CD14-positive monocyte (primary cell): Measurements from ENCODE around the gene PGLYRP2. TPM values are rescaled to one million over a fixed set of nuclear protein-coding genes. Genes with fewer than 3 reads are reported as not detected.

ENCODE experiments used
- DNase-seq, 3 donors: peaks; one replicate each; pipeline ENCODE4 v3.0.0-alpha.2; 2011 to 2022
- H2AFZ ChIP-seq: 2 replicates; pipeline ENCODE4 v1.6.0; 2012; ENCODE audit warnings: mild to moderate bottlenecking, low read depth, low read length, inconsistent platforms; ENCODE audit not compliant: insufficient read depth, poor library complexity, severe bottlenecking
- H3K27ac ChIP-seq, 2 donors: 1 replicate in 1 of 2; 2 replicates in 1 of 2; pipeline ENCODE4 v1.5.1; 2012 to 2013; ENCODE audit warnings: low read length in 2 of 2, control low read depth in 1 of 2, inconsistent platforms in 1 of 2, low read depth in 1 of 2, mild to moderate bottlenecking in 1 of 2
- H3K27me3 ChIP-seq, 2 donors: one replicate each; pipeline versions ENCODE4 v1.6.0 to v1.6.1; 2011 to 2013; ENCODE audit warnings: low read length in 2 of 2; ENCODE audit not compliant: control insufficient read depth in 2 of 2, insufficient read depth in 2 of 2
- H3K36me3 ChIP-seq, 2 donors: replicated peaks in 1 of 2; 1 replicate in 1 of 2; 2 replicates in 1 of 2; pipeline versions ENCODE4 v1.5.1 to v1.6.1; 2012 to 2013; ENCODE audit warnings: low read length in 2 of 2, control low read depth in 1 of 2, inconsistent platforms in 1 of 2, mild to moderate bottlenecking in 1 of 2; ENCODE audit not compliant: insufficient read depth in 2 of 2, control insufficient read depth in 1 of 2
- H3K4me1 ChIP-seq, 2 donors: 1 replicate in 1 of 2; 2 replicates in 1 of 2; pipeline versions ENCODE4 v1.5.1 to v1.6.1; 2012 to 2013; ENCODE audit warnings: low read length in 2 of 2, control low read depth in 1 of 2, inconsistent platforms in 1 of 2, mild to moderate bottlenecking in 1 of 2, moderate library complexity in 1 of 2; ENCODE audit not compliant: insufficient read depth in 2 of 2, control insufficient read depth in 1 of 2
- H3K4me2 ChIP-seq: replicated peaks from 2 replicates; pipeline ENCODE3; 2012; ENCODE audit warnings: low read length, moderate library complexity, mild to moderate bottlenecking; ENCODE audit not compliant: poor library complexity, severe bottlenecking; ENCODE audit errors: extremely low read depth
- H3K4me3 ChIP-seq, 3 experiments: fragments of 200-600 bp in 1 of 3; sonication (generic) in 1 of 3; replicated peaks in 1 of 3; 1 replicate in 2 of 3; 2 replicates in 1 of 3; pipeline ENCODE4 v1.5.1; 2011 to 2013; ENCODE audit warnings: low read length in 3 of 3, mild to moderate bottlenecking in 3 of 3, control low read depth in 2 of 3, low read depth in 2 of 3, inconsistent platforms in 1 of 3, moderate library complexity in 1 of 3
- H3K79me2 ChIP-seq: 2 replicates; pipeline ENCODE4 v1.6.0; 2012; ENCODE audit warnings: mild to moderate bottlenecking, control low read depth, inconsistent platforms, low read length, moderate library complexity; ENCODE audit not compliant: insufficient read depth
- H3K9ac ChIP-seq: 2 replicates; pipeline ENCODE4 v1.6.0; 2017; ENCODE audit warnings: low read length, mild to moderate bottlenecking; ENCODE audit not compliant: insufficient read depth, poor library complexity, severe bottlenecking
- H3K9me3 ChIP-seq, 2 donors: replicated peaks in 1 of 2; 1 replicate in 1 of 2; 2 replicates in 1 of 2; pipeline versions ENCODE4 v1.5.1 to v1.6.1; 2012 to 2013; ENCODE audit warnings: low read length in 2 of 2, control low read depth in 1 of 2; ENCODE audit not compliant: control insufficient read depth in 1 of 2, insufficient read depth in 1 of 2
- H4K20me1 ChIP-seq: 2 replicates; pipeline ENCODE4 v1.6.0; 2012; ENCODE audit warnings: mild to moderate bottlenecking, low read length, control low read depth, moderate library complexity; ENCODE audit not compliant: insufficient read depth
- H3K27ac Mint-ChIP-seq, 7 donors: one replicate each; pipeline ENCODE4 v1.8.0; 2020; ENCODE audit warnings: mild to moderate bottlenecking in 7 of 7, mixed read lengths in 7 of 7, moderate library complexity in 6 of 7, inconsistent platforms in 2 of 7
- H3K27me3 Mint-ChIP-seq, 3 donors: one replicate each; pipeline ENCODE4 v1.8.0; 2021 to 2022; ENCODE audit warnings: low read depth in 3 of 3, mild to moderate bottlenecking in 3 of 3, mixed read lengths in 3 of 3, moderate library complexity in 3 of 3, inconsistent platforms in 1 of 3
- H3K36me3 Mint-ChIP-seq, 2 donors: one replicate each; pipeline ENCODE4 v1.8.0; 2020; ENCODE audit warnings: mixed read lengths in 2 of 2, inconsistent platforms in 1 of 2, mild to moderate bottlenecking in 1 of 2
- H3K4me1 Mint-ChIP-seq: one replicate; pipeline ENCODE4 v1.8.0; 2020; ENCODE audit warnings: mild to moderate bottlenecking, mixed read lengths
- H3K4me3 Mint-ChIP-seq, 2 donors: one replicate each; pipeline ENCODE4 v1.8.0; 2020; ENCODE audit warnings: mild to moderate bottlenecking in 2 of 2, mixed read lengths in 2 of 2, moderate library complexity in 1 of 2
- H3K9me3 Mint-ChIP-seq, 7 donors: one replicate each; pipeline ENCODE4 v1.8.0; 2020 to 2022; ENCODE audit warnings: mixed read lengths in 7 of 7, mild to moderate bottlenecking in 6 of 7, moderate library complexity in 6 of 7, inconsistent platforms in 2 of 7
- WGBS: methylation state at CpG from one replicate; pipeline ENCODE4 v1.1.5; 2013; ENCODE audit warnings: missing lambda C conversion rate; ENCODE audit not compliant: insufficient coverage; 5-methylcytosine and 5-hydroxymethylcytosine counted together
- intact Hi-C, 2 donors: fragments of 100-400 bp; cut with micrococcal nuclease; formaldehyde crosslinking; loops; one replicate each; pipeline versions ENCODE4 v1.15.0 to v1.15.1; 2023
- polyA plus RNA-seq, 3 donors: library from polyadenylated mRNA; depleted of rRNA in 1 of 3; unstranded in 2 of 3; stranded (reverse) in 1 of 3; fragments of 300-500 nt in 2 of 3; fragments of >200 nt in 1 of 3; fragmentation: Illumina TruSeq in 2 of 3; gene quantifications; 1 replicate in 2 of 3; 2 replicates in 1 of 3; pipeline ENCODE4 v1.2.3, GENCODE V29; 2012 to 2021
- TF ChIP-seq, protein P1 (sequence below): fragments of 200-600 bp; IDR thresholded peaks from one replicate; pipeline ENCODE4 v1.8.0; 2022; ENCODE audit warnings: antibody characterized with exemption, mild to moderate bottlenecking

PGLYRP2 gene
- polyA plus RNA-seq, 3 donors, result 0.03 to 0.32 (median 0.15) TPM

DNA sequence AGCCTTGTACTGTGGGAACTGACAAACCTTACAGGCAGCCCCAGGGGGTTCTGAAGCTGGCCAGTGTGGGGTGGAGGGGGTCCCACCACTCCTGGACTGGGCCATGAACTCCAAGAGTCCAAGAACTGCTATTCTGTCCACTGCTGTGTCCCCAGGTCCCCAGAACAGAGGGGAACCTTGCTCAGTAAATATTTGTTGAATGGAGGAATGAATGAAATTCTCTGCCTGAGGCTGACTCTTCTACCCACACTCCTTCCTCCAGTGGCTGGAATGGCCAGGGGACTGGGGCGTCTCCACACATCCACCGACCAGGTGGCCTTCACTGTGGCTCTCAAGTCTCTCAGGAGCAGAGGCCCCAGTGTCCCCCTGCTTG lies 41.2 kb downstream of the PGLYRP2 start:
- Histone ChIP-seq H3K9me3 (no peaks in the 10 kb centered on the region), H3K9ac (no peak overlapping the region), H3K27me3 (no peaks in the 10 kb centered on the region), H3K79me2 (no peaks in the 10 kb centered on the region), H3K36me3 (no peaks in the 10 kb centered on the region), H3K27ac (no peak overlapping the region), H3K4me1 (peaks cover 5 to 6% of the 10 kb centered on the region in 2 donors), H2AFZ (no peak overlapping the region), H3K4me2 (no peak overlapping the region), H3K4me3 (no peak overlapping the region), H4K20me1 (no peaks in the 10 kb centered on the region)
- intact Hi-C loops, result no loop called here
- TF ChIP-seq, protein P1, sequence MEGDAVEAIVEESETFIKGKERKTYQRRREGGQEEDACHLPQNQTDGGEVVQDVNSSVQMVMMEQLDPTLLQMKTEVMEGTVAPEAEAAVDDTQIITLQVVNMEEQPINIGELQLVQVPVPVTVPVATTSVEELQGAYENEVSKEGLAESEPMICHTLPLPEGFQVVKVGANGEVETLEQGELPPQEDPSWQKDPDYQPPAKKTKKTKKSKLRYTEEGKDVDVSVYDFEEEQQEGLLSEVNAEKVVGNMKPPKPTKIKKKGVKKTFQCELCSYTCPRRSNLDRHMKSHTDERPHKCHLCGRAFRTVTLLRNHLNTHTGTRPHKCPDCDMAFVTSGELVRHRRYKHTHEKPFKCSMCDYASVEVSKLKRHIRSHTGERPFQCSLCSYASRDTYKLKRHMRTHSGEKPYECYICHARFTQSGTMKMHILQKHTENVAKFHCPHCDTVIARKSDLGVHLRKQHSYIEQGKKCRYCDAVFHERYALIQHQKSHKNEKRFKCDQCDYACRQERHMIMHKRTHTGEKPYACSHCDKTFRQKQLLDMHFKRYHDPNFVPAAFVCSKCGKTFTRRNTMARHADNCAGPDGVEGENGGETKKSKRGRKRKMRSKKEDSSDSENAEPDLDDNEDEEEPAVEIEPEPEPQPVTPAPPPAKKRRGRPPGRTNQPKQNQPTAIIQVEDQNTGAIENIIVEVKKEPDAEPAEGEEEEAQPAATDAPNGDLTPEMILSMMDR, result no peak
- Mint-ChIP-seq H3K27me3 (peaks cover 0 to 9% (median 3%) of the 10 kb centered on the region in 3 donors), H3K9me3 (no peaks in the 10 kb centered on the region), H3K4me3 (no peak overlapping the region), H3K27ac (no peak overlapping the region), H3K36me3 (no peaks in the 10 kb centered on the region), H3K4me1 (peaks cover 5% of the 10 kb centered on the region)
- WGBS, result 100% methylated on average over 1 of the region's 2 CpGs
- no peak for DNase-seq

DNA sequence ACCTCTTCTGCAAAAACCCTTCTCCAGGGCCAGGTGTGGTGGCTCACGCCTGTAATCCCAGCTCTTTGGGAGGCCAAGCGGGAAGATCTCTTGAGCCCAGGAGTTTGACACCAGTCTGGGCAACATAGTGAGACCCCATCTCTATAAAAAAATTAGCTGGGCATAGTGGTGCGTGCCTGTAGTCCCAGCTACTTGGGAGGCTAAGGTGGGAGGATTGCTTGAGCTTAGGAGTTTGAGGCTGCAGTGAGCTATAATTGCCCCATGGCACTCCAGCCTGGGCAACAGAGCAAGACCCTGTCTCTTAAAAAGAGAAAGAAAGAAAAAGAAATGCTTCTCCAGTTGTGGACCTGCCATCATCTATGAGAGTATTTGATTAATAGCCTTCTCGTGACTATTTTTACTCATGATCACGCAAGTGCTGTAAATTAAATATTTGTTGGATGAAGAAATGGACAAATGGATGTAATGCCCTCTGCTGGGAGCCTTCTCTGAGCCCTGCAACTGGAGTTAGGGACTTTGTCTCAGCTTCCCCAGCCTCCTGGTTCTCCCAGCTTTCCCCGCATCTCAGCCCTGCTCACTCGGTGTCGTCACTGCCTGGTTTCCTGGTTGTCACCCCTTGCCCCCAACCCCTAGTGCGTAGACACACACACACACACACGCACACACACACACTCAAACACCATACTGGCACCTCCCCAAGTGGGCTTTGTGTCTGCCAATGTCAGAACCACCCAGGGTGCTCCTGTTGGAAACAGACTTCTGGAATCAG lies 41.8 kb downstream of the PGLYRP2 start:
- WGBS, result 88% methylated on average over 9 of the region's 10 CpGs
- Histone ChIP-seq H3K9me3 (no peaks in the 10 kb centered on the region), H3K36me3 (no peaks in the 10 kb centered on the region), H3K27me3 (no peaks in the 10 kb centered on the region), H4K20me1 (no peaks in the 10 kb centered on the region), H3K27ac (no peak overlapping the region), H3K4me3 (no peak overlapping the region), H3K79me2 (no peaks in the 10 kb centered on the region), H3K4me1 (peaks cover 10% of the 10 kb centered on the region in 2 donors), H3K9ac (no peak overlapping the region), H3K4me2 (no peak overlapping the region), H2AFZ (no peak overlapping the region)
- Mint-ChIP-seq H3K36me3 (no peaks in the 10 kb centered on the region), H3K27me3 (peaks cover 0 to 9% (median 3%) of the 10 kb centered on the region in 3 donors), H3K4me3 (no peak overlapping the region), H3K4me1 (peaks cover 7% of the 10 kb centered on the region), H3K27ac (no peak overlapping the region), H3K9me3 (no peaks in the 10 kb centered on the region)
- DNase-seq, result no peak
- intact Hi-C loops, result no loop called here
- TF ChIP-seq, protein P1, result no peak
